ENCODE results near the gene COL4A1.

Gene COL4A1

DNA sequence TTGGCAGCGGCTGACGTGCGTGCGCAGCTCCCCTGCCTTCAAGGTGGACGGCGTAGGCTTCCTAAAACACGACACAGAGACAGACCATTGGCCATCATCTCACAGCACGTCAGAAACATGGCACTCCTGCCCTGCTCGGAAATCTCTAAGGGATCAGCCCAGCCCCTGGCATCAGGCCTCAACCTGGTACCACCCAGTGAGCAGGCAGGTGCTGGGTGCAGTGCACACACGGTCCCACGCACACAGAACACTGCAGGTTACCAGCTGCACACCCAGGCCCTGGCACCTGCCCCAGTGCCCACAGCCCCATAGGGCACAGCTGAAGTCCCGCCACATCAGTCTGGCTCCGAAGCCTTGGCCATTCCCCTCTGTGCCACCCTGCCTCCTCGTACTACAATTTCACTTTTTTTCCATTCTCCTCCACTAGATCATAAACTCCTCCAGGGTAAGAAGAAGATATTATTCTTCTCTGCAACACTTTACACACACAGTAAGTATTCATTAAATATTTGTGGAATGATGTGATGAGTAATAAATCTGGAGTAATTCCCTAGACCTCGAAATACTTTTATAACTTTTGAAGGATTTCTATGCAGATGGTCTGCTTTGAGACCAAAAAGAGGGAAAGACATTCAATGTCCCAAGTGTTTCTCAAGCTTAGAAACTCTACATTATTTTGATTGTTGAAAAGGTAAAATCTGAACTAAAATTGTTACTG, 156.4 kb downstream of the COL4A1 start:
- DNase-seq: no peak

- DNase-seq: no peak
Observed at GRCh38 chr13:110149036-110149435, 157.9 kb downstream of the COL4A1 start.

GRCh38 chr13:110140099-110140498, 166.9 kb downstream of the COL4A1 start:
- DNase-seq: no peak

DNA sequence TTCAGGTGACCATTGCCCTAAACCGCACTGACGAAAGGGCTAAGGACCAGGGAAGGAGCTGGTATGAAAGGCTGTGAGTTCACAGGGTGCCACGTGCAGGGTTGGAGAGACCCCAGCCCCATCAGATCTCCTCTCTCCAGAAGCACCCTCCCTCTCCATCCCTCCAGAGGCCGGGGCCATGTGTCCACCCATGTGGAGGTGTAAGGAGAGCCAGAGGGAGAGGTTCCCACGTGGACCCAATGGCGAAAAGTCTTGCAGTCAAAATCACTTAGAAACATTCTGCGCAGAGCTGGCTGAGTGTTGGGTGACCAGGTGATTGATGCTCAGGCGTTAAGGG, 168.3 kb downstream of the COL4A1 start:
- no peak for DNase-seq

DNA sequence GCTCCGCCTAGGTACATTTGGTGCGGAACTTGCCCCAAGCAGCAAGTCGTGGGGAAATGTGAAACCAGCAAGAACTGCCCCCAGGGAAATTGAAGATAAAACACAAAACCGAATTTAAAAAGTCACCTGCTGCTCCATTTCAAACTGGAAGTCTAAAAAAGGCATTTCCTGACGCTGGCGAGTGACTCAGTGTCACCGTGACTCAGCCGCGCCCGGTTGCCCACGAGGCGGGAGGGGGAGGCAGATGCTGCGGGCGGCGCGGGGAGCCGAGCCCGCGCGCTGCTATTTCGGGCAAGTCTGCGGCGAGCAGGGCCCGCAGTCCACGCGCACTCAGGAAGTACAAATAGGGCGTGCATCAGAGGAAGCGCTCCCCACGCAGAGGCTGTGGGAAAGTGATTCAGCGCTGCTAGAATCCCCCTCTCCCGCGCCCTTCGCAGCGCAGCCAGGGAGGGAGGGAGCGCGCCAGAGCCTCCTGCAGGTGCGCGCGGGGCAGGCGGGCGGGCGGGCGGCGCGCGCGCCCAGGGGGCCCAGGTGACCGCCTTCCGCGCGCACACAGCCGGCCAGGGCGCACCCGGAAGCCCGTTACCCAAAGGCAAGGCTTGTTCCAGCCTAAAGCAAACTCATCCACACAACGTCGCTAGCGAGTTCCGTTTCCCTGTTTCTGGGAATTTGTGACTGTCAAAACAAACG, 168.8 kb downstream of the COL4A1 start:
- peak; percentile 33 for DNase-seq

DNA sequence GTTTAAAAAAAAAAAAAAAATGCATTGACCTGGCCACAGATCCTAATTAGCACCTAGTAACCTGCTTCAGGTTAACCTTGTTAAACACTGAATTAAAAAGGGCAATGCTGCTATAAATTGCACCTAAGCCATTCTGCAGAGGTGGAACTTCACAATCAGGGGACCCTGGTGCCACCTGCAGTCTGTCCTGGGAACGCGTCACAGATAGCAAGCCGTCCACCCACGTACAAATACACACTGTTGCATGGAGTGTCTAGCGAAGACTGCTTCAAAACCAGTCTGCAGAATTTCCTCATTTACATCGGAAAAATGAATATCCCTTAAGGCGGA, 169.3 kb downstream of the COL4A1 start:
- DNase-seq: no peak

- no peak for DNase-seq
Observed at GRCh38 chr13:110136660-110137585, 170.0 kb downstream of the COL4A1 start.

DNA sequence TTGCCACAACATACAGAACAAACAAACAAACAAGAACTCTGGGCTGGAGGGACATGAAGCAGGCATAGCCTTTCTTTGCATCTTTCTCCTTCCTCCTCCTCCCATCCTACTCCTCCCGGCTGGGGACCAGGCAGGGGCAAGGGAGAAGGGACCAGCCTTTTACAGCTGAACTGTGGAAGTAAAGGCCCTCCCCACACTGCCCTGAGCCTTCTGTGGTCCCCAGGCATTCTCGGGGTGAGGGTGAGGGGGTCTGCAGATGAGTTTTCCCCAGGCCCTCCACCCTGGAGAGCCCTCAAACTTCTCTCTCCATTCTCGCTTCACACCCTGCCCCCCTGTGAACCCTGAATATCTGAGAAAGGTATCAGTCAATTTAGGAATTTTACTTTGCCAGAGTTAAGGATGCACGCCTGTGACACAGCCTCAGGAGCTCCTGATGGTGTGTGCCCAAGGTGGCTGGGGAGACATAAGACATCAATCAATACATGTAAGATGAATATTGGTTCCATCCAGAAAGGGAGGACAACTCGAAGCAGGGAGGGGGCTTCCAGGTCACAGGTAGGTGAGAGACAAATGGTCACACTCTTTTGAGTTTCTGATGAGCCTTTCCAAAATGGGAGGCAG, 170.9 kb downstream of the COL4A1 start:
- DNase-seq: no peak

- no peak for DNase-seq
Observed at GRCh38 chr13:110134801-110135200, 172.2 kb downstream of the COL4A1 start.

DNA sequence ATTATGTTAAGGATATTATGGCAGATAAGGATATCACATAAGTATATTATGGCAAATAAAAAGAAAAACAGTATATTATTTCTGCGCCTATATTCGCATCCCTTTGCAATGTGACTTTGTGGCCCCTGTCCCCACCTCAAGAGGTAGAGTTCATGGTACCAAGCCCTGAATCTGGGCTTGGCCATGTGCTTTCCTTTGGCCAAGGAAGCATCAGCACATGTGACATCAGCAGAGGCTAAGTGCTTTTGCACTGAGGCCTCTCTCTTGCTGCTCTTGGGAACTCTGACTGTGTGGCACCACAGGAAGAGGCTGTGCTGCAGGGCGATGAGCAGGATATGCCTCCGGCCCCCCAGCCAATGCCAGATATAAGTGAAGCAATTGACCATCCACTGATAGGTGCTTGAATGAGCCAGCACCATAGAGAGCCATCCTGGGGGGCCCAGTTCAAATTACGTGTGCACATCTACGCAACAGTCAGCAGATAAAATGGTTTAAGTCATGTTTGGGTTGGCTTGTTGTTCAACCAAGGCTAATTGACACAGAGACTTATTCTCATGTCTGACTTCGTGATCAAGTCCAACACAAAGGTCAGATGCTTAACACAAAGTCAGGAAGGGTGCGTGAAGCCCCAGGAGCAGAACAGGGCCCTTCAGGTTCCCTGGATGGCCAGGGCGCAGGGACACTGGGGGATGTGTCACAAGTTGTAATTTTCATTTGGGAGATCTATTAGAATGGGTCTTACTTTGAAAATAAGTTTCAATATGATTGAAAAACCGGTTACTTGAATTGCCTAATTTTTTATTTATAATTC, 173.3 kb downstream of the COL4A1 start:
- DNase-seq: no peak

DNA sequence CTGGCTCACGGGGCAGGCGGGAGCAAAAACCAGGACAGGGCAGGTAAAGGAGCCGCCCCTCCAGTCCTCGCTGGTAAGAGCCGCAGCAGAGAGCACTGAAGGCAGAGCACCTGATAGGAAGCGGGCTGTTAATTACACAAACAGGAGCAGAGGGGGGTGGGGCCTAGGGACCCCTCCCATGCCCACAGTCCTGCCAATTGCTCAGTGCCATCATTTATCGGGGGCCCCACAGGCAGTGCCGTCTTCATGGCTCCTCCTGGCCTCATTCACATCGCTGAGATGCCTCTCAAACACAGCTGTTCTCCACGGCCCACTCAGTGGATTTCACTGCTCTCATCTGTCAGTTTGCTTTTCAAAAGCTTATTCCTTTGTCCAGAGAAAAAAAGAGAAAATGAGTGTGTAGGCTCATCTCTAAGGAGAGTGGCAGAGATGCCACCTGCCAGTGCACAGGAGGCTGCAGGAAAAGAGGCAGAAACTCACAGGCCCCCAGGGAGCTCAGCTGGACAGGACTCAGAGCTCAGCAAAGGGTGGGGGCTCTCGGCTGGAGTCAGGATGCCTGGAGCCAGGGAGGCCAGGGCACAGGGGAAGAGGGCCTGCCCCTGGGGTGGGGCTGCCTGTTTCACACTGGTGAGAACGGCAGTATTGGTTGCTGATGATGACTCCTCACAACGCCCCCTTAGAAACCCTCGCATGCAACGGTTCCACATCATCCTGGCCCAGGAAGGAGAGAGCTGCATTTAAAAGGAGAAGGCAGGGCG, 174.6 kb downstream of the COL4A1 start:
- DNase-seq: no peak

DNA sequence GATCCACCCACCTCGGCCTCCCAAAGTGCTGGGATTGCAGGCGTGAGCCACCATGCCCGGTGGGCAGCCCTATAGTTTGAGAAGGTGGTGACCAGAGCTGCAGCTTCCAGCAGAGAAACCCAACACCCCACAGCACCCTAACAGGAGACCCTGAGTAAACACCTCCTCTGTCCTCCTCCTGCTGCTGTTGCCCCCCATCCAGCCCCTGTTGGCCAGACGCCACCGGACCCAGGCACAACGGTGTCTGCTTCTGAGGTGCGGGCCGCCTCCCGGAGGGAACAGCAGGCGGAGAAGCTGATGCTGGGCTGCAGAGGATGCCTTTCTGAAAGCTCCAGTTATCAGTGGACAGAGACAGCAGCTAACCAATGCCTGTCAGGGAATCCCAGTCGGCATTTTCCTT, 175.5 kb downstream of the COL4A1 start:
- DNase-seq: no peak

DNA sequence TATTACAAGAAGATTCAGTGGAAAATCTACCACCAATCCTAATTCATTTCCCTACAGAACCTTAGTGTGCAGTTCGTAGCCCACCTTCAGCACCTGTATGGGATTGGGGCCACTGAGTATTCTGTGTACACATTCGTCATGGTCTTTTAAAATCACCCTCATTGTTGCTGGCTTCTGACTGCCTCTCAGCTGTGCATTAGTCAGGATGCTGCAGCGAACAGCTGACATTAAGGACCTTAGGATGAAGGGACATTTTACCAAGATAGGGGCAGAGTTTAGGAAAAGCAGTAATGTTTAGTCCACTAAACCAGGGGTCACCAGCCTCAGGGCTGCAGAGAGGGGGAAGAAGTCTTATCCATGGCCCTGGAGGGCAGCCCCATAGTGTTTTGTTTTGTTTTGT, 176.5 kb downstream of the COL4A1 start:
- no peak for DNase-seq

GRCh38 chr13:110129539-110130186, 177.3 kb downstream of the COL4A1 start:
- no peak for DNase-seq

- DNase-seq: no peak
Observed at GRCh38 chr13:110129076-110129475, 177.9 kb downstream of the COL4A1 start.

DNA sequence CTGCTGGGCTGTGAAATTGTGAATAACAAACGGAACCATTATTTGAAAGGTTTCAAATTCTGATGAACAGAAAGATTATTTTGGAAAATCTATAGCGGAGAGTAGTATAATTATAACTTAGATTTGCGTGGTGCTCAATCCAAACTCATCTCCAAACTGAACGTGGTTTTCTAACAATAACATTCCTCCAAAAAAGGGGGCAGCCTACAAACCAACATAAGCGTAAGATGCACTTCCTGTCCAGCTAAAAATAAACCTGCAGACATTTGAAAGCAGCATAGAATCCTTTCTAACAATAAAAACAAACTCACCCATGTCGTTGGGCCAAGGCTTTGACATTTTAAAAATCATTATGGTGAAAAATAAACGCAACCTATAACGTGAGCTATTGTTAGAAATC, 178.4 kb downstream of the COL4A1 start:
- no peak for DNase-seq

DNA sequence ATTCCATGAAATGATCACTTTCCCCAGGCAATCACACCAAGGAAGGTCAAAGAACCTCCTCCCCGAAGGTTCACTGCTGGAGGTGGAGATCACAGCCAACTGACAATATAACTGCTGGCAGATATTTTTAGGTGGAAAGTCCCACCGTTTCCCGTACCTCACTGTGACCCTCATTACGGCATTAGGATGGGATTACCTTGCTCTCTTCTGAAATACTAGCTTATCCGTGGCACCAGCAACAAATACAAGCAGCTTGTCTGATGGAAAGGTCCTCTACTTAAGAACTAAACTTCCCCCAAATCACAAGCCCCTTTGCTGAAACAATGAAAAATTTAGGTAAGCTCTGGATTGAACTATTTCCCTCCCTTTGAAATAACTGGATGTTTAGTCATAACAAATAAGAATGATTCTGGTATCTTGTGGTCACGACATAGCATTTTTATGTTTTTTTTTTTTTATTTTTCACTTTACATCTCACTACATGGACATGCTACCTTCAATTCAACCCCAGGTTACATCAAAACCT, 178.9 kb downstream of the COL4A1 start:
- no peak for DNase-seq

GRCh38 chr13:110126391-110126961, 180.5 kb downstream of the COL4A1 start:
- DNase-seq: no peak

- no peak for DNase-seq
Observed at GRCh38 chr13:110125613-110126272, 181.2 kb downstream of the COL4A1 start.

DNA sequence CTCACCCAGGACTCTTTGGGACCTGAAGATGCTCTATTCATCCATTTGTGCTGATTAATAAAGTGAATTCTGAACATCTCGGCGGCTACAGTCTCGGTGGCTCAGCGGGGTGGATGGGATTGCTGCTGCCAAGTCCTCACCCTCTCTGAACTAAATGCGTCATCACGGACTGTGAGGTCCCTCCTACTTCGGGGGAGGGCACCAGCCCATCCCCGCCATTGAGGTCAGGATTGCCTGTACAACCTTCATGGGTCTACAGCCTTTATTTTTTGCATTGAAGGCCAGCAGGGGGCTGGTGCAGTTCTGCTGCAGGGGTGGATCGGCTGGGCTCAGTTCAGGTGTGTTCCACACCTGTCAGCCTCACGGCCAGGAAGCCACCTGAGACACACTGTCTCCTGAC, 181.8 kb downstream of the COL4A1 start:
- DNase-seq: no peak

All from CD4-positive, alpha-beta T cell treated with Interleukin-6 for 4 hours (primary cell).